Measurements from ENCODE around the gene PTPN3. TPM values are rescaled to one million over a fixed set of nuclear protein-coding genes. Genes with fewer than 3 reads are reported as not detected.

PTPN3 gene
- total and polyA plus RNA-seq, 2 experiments from 2014 or later, result 1.4 to 2.6 TPM

- Histone ChIP-seq H3K4me2 (no peak overlapping the region), H4K20me1 (replicated peaks; ENCODE audit: insufficient read depth) (no peaks in the 10 kb centered on the region; the same call in 1 of the 2 replicates), H3K27ac (ENCODE audit: low read depth) (no peak overlapping the region), H3F3A (replicated peaks; ENCODE audit: low read depth) (no peaks in the 10 kb centered on the region), H3K4me3 (no peak overlapping the region), H3K27me3 (ENCODE audit: insufficient read depth) (no peaks in the 10 kb centered on the region), H2AFZ (no peak overlapping the region), H3K4me1 (ENCODE audit: insufficient read depth) (no peaks in the 10 kb centered on the region), H3K9me2 (ENCODE audit: insufficient read depth) (peaks cover 7% of the 10 kb centered on the region; the same call in 1 of the 2 replicates), H3K36me3 (ENCODE audit: insufficient read depth) (no peaks in the 10 kb centered on the region), H3K79me2 (replicated peaks; ENCODE audit: insufficient read depth) (no peaks in the 10 kb centered on the region)
- Mint-ChIP-seq H3K4me3 (no peak overlapping the region), H3K27ac (no peak overlapping the region), H3K36me3 (ENCODE audit: low read depth) (peaks cover 6% of the 10 kb centered on the region; the same call in 2 of the 3 replicates), H3K27me3 (ENCODE audit: insufficient read depth, low read depth, poor library complexity) (no peaks in the 10 kb centered on the region), H3K9me3 (peaks cover 10% of the 10 kb centered on the region), H3K4me1 (peaks cover 7% of the 10 kb centered on the region; the same call in 2 of the 3 replicates)
- DNase-seq (ENCODE audit: low spot score) (no peak), ATAC-seq (no peak)
- TF ChIP-seq EZH2 (IDR thresholded peaks at IDR 0.05; ENCODE audit: low read depth, unreplicated experiment) (no peak), POLR2AphosphoS5 (IDR thresholded peaks at IDR 0.05; ENCODE audit: low read depth) (no peak), EZH2phosphoT487 (IDR thresholded peaks at IDR 0.05; ENCODE audit: unreplicated experiment) (no peak), ZNF114 (CRISPR knock-in tag; IDR thresholded peaks at IDR 0.05) (no peak), CTCF (conservative IDR thresholded peaks at IDR 0.05; ENCODE audit: low read depth in 2 of 2) (no peak), ZNF462 (CRISPR knock-in tag; IDR thresholded peaks at IDR 0.05) (no peak), STAT1 (IDR thresholded peaks at IDR 0.05; ENCODE audit: unreplicated experiment) (no peak), ZNF331 (CRISPR knock-in tag; IDR thresholded peaks at IDR 0.05; ENCODE audit: low read depth) (no peak), NANOG (IDR thresholded peaks at IDR 0.05; ENCODE audit: borderline replicate concordance) (no peak), CREB1 (CRISPR knock-in tag; IDR thresholded peaks at IDR 0.05; ENCODE audit: low read depth) (no peak), REST (IDR thresholded peaks at IDR 0.05; ENCODE audit: unreplicated experiment) (no peak), JUNB (IDR thresholded peaks at IDR 0.05; ENCODE audit: unreplicated experiment) (no peak), ETS1 (IDR thresholded peaks at IDR 0.05) (no peak)
Measured at GRCh38 chr9:109372246-109372645, 125.9 kb downstream of the PTPN3 start.
